ENCODE results near the gene SRD5A1.

- TF ChIP-seq, protein P1, sequence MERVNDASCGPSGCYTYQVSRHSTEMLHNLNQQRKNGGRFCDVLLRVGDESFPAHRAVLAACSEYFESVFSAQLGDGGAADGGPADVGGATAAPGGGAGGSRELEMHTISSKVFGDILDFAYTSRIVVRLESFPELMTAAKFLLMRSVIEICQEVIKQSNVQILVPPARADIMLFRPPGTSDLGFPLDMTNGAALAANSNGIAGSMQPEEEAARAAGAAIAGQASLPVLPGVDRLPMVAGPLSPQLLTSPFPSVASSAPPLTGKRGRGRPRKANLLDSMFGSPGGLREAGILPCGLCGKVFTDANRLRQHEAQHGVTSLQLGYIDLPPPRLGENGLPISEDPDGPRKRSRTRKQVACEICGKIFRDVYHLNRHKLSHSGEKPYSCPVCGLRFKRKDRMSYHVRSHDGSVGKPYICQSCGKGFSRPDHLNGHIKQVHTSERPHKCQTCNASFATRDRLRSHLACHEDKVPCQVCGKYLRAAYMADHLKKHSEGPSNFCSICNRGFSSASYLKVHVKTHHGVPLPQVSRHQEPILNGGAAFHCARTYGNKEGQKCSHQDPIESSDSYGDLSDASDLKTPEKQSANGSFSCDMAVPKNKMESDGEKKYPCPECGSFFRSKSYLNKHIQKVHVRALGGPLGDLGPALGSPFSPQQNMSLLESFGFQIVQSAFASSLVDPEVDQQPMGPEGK (CRISPR knock-in tag; IDR thresholded peaks at IDR 0.05; ENCODE audit: borderline replicate concordance) = no peak
- no peak for TF ChIP-seq ZFP30 (CRISPR knock-in tag; IDR thresholded peaks at IDR 0.05)
- no peak for TF ChIP-seq ZFP3 (CRISPR knock-in tag; IDR thresholded peaks at IDR 0.05)
- TF ChIP-seq GLIS3 (CRISPR knock-in tag; IDR thresholded peaks at IDR 0.05) = no peak
- TF ChIP-seq ZNF8 (CRISPR knock-in tag; IDR thresholded peaks at IDR 0.05) = no peak
- no peak for TF ChIP-seq ZC3H10 (CRISPR knock-in tag; IDR thresholded peaks at IDR 0.05)
Observed at GRCh38 chr5:6675784-6676491, 42.7 kb downstream of the SRD5A1 start.

All from SK-N-SH treated with all-trans-retinoic acid at 6 μM for 48 hours (cell line).